GM12865 (cell line): ENCODE data around the gene LYL1.

Experiments
- DNase-seq: peaks from one replicate; pipeline ENCODE4 v3.0.0; 2010; ENCODE audit warnings: low read depth
- H3K4me3 ChIP-seq: 2 replicates; pipeline ENCODE4 v1.5.1; 2011; ENCODE audit warnings: mild to moderate bottlenecking, low read depth, low read length, control low read depth
- CTCF ChIP-seq: IDR thresholded peaks from 2 replicates; pipeline ENCODE4 v1.5.1; 2011; ENCODE audit warnings: low read length, control low read depth, low read depth, inconsistent platforms; ENCODE audit not compliant: insufficient read depth; ENCODE audit errors: missing control alignments

The LYL1 gene

GRCh38 chr19:13058951-13059660 lies 43.6 kb downstream of the LYL1 start:
- TF ChIP-seq CTCF, result no peak
- no peak for DNase-seq
- H3K4me3 ChIP-seq, result no peak overlapping the region

GRCh38 chr19:13057744-13058143 lies 44.9 kb downstream of the LYL1 start:
- DNase-seq, result no peak
- no peak for TF ChIP-seq CTCF
- no peak overlapping the region for H3K4me3 ChIP-seq

- H3K4me3 ChIP-seq, result no peak overlapping the region
- no peak for TF ChIP-seq CTCF
- no peak for DNase-seq
Observed at GRCh38 chr19:13057147-13057572, 45.5 kb downstream of the LYL1 start.

GRCh38 chr19:13056052-13056660 lies 46.5 kb downstream of the LYL1 start:
- DNase-seq, result no peak
- no peak overlapping the region for H3K4me3 ChIP-seq
- no peak for TF ChIP-seq CTCF

GRCh38 chr19:13055213-13056051 lies 47.2 kb downstream of the LYL1 start:
- DNase-seq, result no peak
- H3K4me3 ChIP-seq, result no peak overlapping the region
- no peak for TF ChIP-seq CTCF

GRCh38 chr19:13054626-13055212 lies 47.9 kb downstream of the LYL1 start:
- no peak for DNase-seq
- H3K4me3 ChIP-seq, result no peak overlapping the region
- TF ChIP-seq CTCF, result no peak
